WERI-Rb-1 (cell line): ENCODE data around the gene TIE1.

Source experiments
- DNase-seq: peaks from one replicate; pipeline ENCODE4 v3.0.0-alpha.2; 2020
- H3K27ac ChIP-seq: fragments of 250-450 bp; sonication (Bioruptor Pico); 2 replicates; pipeline ENCODE4 v1.5.1; 2020; ENCODE audit warnings: mild to moderate bottlenecking, moderate library complexity
- H3K27me3 ChIP-seq: fragments of 250-450 bp; sonication (Bioruptor Pico); 2 replicates; pipeline ENCODE4 v1.5.1; 2021; ENCODE audit warnings: mild to moderate bottlenecking, low read depth, moderate library complexity; ENCODE audit not compliant: insufficient read depth, severe bottlenecking
- H3K36me3 ChIP-seq: fragments of 250-450 bp; sonication (Bioruptor Pico); 2 replicates; pipeline ENCODE4 v1.5.1; 2020; ENCODE audit warnings: mild to moderate bottlenecking, moderate library complexity
- H3K4me3 ChIP-seq: 2 replicates; pipeline ENCODE4 v1.5.1; 2011; ENCODE audit warnings: low read depth, mild to moderate bottlenecking, control low read depth, low read length
- H3K9me3 ChIP-seq: fragments of 250-450 bp; sonication (Bioruptor Pico); 2 replicates; pipeline ENCODE4 v1.5.1; 2021; ENCODE audit warnings: mild to moderate bottlenecking, moderate library complexity; ENCODE audit not compliant: severe bottlenecking
- CTCF ChIP-seq: IDR thresholded peaks from 2 replicates; pipeline ENCODE4 v1.5.1; 2011; ENCODE audit warnings: low read depth, mild to moderate bottlenecking, control low read depth, inconsistent platforms, low read length

TIE1 gene

GRCh38 chr1:43321331-43321891 lies 20.6 kb downstream of the TIE1 start:
- no peak for TF ChIP-seq CTCF
- H3K9me3 ChIP-seq, result peaks cover 3% of the 10 kb centered on the region
- no peaks in the 10 kb centered on the region for H3K27me3 ChIP-seq
- no peak overlapping the region for H3K4me3 ChIP-seq
- no peak overlapping the region for H3K27ac ChIP-seq
- DNase-seq, result no peak
- no peaks in the 10 kb centered on the region for H3K36me3 ChIP-seq

- TF ChIP-seq CTCF, result no peak
- no peaks in the 10 kb centered on the region for H3K27me3 ChIP-seq
- no peak for DNase-seq
Observed at GRCh38 chr1:43322506-43322905, 21.7 kb downstream of the TIE1 start.

GRCh38 chr1:43324810-43325209 lies 24.0 kb downstream of the TIE1 start:
- Histone ChIP-seq H3K4me3 (no peak overlapping the region), H3K9me3 (peaks cover 14% of the 10 kb centered on the region), H3K27me3 (no peaks in the 10 kb centered on the region), H3K27ac (no peak overlapping the region), H3K36me3 (no peaks in the 10 kb centered on the region)
- no peak for DNase-seq
- no peak for TF ChIP-seq CTCF

More at GRCh38 chr1:43322506-43322905, 21.7 kb downstream of the TIE1 start:
- Histone ChIP-seq H3K27ac (no peak overlapping the region), H3K4me3 (no peak overlapping the region), H3K9me3 (peaks cover 6% of the 10 kb centered on the region), H3K36me3 (no peaks in the 10 kb centered on the region)

GRCh38 chr1:43325381-43325780 lies 24.6 kb downstream of the TIE1 start:
- H3K36me3 ChIP-seq, result no peaks in the 10 kb centered on the region
- no peak overlapping the region for H3K4me3 ChIP-seq
- no peak overlapping the region for H3K27ac ChIP-seq
- no peak for TF ChIP-seq CTCF
- no peaks in the 10 kb centered on the region for H3K27me3 ChIP-seq
- no peak for DNase-seq
- peaks cover 14% of the 10 kb centered on the region for H3K9me3 ChIP-seq

- peaks cover 14% of the 10 kb centered on the region for H3K9me3 ChIP-seq
- no peaks in the 10 kb centered on the region for H3K36me3 ChIP-seq
- no peak for TF ChIP-seq CTCF
- no peak overlapping the region for H3K27ac ChIP-seq
- DNase-seq, result no peak
- H3K27me3 ChIP-seq, result no peaks in the 10 kb centered on the region
- no peak overlapping the region for H3K4me3 ChIP-seq
Observed at GRCh38 chr1:43327549-43328292, 26.9 kb downstream of the TIE1 start.
